Ureter (tissue), 1 donor: Measurements from ENCODE around the gene COBL. TPM values are rescaled to one million over a fixed set of nuclear protein-coding genes. Genes with fewer than 3 reads are reported as not detected.

Source experiments
- DNase-seq: peaks from one replicate; pipeline ENCODE4 v3.0.0-alpha.2; 2020; ENCODE audit warnings: low spot score
- total RNA-seq: library from RNA; stranded (reverse); gene quantifications from one replicate; pipeline ENCODE4 v1.2.4, GENCODE V29; 2023
- donor health status: DM: yes; HTN: yes; CAD: no.

The COBL gene
- total RNA-seq, 1 donor from 2014 or later = 1.3 TPM

DNA sequence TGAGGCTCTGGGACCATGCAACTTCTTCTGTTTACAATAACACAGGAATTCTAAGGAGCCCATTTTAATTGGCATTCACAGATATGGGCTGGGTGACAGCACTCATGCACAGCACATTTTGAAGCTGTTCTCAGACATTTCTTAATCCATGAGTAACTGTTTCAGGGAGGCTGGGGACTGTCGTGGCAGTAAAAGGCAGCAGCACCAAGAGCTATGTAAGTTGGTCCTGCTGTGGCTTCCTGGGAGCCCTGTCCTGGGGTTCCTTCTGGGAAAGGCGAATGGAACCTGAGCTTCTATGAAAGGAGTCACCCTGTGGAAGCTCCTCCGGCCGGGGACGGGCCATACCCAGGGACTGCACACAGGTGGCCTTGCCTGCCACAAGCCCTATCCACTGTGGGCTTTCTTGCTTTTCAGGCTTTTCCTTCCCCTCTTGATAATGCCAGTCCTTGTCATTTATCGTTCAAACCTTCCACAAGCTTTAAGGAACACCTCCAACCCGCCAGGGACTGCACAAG, 40.5 kb downstream of the COBL start:
- peak; percentile 38 for DNase-seq

DNA sequence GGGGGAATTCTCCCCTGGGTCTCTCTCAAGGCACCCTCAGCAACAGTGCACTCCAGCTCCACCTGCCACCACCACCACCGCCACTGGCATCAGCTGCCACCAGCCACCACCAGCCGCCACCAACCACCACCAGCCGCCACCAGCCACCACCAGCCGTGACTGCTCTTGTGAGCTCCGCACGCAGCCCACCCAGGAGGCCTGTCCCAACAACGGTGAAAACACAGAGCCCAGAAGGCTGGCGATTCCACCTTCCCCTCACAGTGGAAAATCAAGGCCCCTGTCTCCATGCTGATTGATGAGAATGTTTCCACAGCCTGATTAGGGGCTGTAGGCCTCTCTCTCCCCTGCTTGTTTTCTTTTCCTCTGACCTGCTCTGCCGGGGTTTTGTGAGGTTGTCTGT, 41.1 kb downstream of the COBL start:
- DNase-seq = peak; percentile 39

DNA sequence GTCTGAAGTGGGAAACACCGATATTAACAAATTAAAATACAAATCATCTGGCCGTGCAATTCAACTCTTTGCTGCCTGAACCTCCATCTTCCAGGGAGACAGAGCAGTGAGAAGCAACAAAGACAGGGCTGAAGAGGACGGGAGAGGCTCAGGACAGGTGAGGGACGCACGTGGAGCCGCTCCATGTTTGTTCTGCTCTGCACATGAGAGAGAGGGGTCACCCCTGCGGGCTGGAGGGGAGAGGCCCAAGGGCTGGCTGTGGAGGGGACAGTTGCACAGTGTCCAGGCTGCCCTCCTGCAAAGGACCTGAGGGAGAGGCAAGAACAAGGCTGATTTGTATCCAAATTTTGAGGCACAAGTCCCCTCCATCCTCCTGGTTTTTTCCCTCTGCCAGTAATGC, 41.7 kb downstream of the COBL start:
- DNase-seq = peak; percentile 38

DNA sequence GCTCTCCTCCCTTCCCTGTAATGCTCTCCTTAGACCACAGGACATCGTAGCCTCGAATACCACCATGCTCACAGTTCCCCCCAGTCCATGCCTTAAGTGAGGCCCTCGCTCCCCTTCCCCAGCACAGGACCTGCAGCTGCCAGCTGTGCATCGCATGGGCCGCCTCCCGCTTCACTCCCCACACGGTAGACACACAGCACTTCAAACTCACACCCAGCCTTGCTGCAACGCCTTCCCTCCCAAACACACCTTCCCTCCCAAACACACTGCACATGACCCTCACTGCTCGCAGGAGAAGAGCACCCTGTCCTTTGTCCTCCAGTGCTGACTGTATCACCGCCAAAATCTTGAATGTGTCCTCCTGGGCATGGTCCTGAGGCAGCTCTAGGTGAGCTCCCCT, 42.6 kb downstream of the COBL start:
- no peak for DNase-seq

DNA sequence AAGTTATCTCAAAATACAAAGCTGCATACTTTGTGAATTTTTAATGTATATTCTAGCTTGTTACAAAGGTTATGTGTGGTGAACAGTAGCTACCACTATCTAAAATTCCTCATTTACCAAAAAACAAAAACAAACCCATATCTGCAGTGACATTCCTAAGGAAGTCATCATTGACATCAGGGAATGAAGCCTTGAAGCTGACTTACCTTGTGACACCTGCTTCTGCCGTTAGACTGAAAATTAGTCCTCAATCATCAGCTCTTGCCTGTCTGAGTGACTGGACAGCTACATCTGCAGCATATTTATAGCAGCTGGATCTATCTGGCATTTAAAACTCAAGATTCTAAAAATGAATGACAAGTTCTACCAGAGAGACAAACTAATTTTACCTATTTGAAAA, 43.2 kb downstream of the COBL start:
- DNase-seq = no peak

DNA sequence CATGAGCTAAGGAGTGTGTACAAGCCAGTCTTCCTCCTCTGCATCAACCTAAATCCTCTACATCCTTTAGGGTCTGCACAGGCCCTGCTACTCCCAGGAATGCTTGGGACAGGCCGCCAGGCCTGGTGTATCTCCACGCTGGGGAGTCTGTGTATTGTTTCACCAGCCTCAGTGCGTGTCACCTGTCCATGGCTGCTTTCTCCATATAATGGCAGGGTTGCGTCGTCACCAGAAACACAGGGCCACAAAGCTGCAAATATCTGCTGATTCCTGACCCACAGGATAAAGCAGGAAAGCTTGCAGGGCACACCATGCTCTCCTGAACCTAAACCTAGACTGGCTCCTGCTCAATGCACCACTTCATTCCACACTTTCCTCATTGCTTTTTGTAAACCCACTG, 45.6 kb downstream of the COBL start:
- no peak for DNase-seq

DNA sequence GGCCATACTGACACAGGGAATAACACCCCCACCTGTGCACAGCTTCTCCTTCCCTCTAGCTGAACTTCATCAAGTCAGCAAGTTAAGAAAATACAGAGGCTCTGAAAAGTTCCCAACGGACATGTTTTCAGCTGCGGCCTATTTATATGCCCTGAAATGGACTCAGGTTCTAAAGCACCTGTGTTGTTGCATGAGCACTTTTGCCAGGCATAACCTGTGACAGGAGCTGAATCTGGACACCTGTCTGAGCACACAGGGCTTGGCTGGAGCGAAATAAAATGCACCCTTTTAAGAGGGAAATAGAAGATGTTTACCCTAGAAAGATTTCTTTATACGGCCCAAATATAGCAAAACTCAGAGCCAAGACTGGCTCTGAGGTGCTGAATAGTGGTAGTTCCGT, 46.7 kb downstream of the COBL start:
- DNase-seq = no peak

DNA sequence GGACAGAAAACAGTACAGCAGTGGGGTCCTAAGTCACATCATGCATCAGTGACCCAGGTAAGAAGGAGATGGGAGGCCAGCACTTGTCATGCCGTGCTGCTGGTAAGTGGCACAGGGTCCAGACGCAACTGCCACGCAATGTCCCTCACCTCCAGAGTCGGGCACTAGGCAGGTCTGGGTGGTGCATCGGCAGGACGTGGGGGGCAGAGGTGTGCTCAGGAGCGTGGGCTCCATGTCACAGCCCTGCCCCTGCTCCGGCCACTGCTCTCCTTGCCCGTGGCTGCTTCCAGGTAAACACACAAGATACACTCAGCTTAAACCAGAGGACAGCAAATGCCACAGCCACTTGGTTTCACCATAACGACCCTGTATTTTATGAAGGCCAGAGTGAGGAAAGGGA, 47.3 kb downstream of the COBL start:
- no peak for DNase-seq

DNA sequence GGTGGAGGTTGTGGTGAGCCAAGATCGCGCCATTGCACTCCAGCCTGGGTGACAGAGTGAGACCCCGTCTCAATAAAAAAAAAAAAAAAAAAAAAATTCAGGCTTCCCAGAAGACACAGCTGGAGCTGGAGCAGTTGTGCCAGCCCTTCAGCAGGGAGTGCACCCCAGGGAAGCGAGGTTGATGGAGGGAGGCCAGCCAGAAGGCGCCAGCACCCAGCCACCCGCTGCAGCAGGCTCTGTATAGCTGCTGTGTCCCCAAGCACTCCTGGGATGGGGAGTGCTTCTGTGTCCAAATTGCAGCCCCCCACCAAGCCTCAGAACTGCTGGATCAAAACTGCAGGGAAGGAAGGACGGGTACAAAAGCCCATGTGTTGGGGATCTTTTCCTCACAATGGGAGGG, 47.8 kb downstream of the COBL start:
- no peak for DNase-seq

DNA sequence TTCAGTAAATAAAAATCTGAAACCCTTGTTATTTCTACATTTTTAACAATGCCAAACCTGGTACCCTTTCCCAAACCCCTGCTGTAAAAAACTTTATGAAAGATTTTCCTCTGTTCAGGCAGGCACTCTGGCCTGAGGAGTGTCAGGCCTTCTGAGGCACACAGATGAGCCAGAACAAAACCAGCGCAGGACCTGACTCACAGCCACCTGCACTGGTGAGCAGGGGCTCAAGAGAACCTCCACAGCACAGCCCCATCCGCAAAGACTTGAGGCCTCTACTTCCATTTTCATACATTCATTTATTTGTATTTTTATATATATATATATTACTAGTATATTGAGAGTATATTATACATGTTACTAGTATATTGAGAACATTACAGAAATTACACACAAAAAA, 49.4 kb downstream of the COBL start:
- no peak for DNase-seq

DNA sequence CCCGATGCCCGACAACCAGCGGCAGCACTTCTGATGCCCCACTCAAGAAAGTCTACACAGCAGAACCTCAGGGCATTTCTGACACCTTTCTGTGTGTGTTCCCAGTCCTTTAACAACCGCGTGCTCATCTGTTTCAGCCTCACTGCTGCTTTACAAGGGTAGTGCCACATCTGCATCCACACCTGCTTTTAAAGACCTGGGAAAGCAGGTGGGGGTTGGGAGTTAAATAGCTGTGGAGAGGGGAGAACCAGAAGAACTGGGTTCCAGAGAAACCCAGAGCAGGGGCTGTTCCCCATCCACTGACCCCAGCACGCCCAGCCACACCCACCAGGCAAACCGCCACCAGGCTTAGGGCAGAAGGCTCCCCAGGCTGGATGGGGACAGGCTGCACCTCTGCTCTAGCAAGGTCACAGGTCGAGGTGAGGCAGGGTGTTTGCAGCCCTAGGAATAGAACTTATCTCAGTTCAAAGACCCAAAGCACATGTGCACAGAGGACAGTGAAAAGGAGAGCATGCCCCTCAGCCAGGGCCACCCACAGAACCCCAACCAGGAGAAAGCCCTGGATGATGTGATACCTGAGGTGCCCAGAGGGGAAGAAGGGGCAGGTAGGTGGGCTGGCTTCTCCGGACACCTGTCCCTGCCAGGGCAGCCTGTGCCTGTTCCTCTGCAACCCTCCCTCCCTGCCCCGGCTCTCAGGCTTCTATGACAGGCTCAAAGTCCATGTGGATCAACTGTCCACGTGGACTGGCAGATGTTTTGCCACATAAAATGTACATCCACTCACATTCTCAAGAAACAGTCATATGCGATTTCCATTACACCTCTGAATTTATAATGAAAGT, 51.3 kb downstream of the COBL start:
- DNase-seq = no peak

DNA sequence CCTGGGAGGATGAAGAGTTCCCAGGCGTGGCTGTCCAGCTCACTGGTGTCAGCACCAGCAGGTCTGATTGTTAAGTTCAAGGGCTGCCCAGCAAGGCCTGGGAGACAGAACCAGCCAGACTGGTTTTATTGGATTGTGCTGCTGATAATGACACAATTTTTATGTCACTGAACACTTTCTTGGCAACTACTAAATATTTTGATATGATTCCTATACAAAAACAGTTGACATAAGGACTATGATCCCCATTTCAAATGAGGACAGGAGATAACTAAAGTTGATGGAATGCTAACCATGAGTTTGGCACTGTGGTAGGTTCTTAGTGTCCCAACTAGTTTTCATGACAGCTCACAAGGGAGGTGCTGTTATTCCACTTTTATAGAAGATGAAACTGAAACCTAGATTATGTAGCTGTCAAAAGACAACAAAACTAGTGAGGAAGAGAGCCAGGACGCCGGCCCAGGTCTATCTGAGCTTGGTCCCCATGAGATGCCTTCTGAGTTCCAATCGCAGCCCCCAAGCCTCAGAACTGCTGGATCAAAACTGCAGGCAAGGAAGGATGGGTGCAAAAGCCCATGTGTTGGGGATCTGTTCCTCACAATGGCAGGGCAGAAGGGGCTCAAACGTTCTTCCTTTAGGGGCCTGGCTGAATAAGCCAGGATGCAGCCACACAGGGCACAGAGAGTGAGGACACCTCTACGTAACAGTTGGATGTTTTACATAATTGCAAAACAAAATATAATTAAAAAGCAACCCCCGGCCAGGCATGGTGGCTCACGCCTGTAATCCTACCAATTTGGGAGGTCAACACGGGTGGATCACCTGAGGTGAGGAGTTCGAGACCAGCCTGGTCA, 52.8 kb downstream of the COBL start:
- peak; percentile 65 for DNase-seq

DNA sequence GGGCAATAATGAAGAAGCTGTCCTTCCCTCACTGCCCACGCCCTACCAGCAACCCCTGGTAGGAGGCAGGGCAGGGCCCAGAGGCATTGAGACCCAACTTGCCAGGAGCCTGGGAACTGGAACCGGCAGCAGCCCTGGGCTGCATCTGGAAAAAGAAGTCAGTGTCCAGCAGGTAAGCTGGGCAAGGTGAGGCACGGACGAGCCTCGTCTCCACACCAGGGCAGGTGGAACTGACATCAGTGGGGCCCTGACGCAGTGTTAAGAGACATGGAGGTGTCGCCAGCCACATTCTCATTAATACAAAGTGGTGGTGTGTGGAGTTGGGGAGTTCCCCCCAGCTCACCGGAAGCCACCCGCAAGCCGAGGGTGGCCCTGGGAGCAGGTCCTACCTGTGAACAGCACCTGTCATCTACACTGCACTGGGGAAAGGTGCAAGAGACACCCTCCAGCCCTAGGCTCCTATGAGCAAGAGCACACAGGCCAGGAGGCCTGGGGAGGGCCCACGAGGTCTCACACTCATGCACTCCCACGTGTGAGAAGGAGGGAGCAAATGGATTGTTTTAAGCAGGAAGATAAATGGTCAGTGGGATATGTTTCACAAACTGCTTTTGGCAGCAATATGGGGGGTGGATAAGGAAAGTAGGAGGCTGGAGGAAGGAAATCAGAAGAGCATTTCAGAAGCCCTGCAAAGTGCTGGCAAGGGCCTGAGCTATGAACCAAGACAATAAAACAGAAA, 53.6 kb downstream of the COBL start:
- no peak for DNase-seq

DNA sequence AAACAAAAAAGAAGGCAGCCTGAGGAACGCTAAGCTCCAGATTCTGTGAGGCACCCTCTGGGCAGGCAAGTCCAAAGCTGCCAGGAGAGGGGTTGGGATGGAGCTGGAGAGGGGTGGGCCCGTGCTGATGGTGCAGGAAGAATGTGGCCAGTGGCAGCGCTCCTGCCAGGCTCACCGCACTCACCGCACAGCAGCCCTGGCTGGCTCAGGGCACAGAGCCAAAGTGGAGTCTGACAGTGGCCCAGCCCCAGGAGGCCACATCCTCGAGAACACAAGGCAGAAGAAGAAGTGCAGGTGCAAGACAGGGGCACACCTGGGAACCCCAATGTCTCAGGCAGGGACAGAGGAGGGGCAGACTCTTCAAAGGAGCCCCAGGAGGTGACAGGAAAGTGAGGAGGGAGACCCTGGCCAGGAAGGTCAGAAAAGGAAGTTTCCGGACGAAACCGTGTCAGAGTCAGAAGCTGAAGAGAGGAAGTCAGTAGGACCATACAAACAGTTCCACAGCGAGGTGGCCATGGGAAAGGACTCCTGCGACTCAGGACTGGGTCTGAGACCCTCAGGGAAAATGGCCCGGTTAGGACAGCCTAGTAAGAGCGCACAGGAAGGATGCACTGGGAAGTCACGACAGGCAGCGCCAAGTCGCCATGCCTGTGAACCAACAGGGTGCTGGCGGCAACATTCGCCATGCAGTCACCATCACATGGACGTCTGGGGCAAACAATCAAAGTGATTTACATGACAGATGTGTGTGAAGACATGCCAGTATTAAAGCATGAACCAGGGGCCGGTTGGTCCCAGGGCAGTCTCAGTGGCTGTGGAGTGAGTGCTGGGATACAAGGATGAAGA, 54.4 kb downstream of the COBL start:
- no peak for DNase-seq

DNA sequence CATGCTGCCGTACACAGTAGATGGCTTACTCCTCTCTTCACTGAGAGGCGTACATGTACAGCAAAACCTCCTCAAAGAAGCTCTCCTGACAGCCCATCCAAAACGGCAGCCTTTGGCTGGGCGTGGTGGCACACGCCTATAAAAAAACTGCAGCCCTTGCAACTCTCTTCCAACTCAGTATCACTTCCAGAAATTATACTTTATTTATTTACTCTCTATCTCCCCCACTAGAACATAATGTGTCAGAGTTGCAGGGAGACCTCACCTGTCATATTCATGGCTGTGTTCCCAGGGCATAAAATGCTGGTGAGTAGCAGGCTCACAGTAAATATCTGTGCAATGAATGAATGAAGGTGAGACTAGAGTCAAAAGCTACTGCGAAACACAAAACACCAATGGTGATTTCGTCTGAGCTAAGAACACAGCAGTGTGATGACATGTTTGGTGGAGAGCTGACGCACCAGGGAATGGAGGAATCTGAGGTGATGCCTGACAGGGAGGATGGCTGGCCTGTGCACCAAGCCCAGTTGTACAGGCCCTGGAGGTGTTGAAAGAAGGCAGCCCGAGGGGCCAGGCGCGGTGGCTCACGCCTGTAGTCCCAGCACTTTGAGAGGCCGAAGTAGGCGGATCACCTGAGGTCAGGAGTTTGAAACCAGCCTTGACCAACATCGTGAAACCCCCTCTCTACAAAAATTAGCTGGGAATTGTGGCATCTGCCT, 55.3 kb downstream of the COBL start:
- no peak for DNase-seq

DNA sequence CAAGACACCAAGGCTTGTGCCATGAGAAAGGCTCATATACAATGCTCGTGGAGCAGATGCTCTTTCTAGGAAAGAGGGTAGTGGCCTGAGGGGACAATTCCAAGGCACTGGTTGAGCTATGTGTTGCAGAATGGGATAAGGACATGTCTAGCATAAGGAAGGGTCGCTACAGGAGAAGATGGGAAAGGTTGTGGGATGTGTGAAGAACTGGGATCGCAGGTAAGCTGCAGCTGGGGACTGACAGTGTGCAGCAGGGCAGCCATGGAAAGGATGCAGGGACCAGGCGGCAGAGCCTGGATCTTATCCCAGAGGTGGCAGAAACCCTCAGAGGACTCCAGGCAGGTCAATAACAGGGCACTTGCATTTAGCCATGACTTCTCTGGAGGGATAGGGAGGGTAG, 56.1 kb downstream of the COBL start:
- no peak for DNase-seq

DNA sequence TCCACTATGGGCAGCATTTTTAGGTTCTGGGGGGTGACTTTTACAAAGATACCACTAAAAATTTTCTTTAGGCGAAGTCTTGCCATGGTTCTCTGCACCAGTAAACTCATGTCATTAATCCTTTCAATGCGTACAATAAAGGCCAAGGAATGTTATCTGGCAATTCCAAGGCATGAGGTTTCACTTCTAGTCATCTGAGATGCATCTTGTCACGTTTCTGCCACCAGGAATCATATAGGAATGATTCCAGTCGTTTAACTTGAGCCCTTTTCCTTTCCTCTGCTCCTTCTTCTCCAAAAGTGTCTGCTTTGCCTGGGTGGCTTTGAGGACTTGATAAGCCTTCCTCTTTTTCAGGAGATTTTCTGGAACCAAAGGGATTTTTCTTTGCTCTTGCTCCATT, 56.8 kb downstream of the COBL start:
- DNase-seq = no peak

DNA sequence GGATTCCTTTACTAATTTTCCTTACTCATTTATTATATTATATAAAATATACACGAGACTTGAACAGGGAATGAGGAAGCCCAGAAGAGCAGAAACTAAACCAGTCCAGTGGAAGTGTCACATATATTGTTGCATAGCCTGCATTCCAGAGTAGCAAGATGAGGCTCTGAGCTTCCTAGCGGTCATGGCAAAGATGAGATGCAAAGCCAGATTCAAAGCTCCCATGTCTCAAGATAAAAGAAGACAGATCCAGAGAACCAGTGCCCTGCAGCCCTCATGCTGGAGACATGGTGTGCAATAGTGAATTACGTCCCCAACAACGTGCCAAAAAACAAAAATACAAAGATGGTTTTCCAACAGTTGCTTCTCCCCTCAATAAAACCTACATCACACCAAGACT, 59.7 kb downstream of the COBL start:
- peak; percentile 1 for DNase-seq

DNA sequence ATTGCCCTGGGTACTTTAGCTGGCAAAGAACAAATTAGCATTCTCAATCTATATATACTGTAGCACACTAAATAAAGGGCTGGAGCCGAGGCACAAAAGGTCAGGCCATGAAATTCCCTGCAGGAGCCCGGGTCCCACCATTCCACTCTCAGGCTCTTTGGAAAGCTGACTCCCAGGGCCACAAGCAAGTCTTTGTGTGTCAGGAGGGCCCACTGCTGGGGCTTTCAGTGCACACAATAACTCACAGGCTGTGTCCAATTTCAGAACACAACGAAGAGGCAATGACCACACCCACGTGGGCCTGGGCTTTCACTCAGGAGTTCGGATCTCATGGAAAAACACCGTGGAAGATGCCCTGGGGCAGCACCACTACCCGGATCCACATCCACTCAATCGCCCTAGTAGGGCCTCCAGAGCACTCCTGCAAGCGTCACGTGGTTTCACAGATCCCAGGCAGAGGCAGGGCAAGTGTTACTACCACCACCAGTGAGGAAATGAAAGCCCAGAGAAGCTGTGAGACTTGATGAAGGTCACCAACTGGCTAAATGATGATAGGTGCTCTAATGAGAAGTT, 60.3 kb downstream of the COBL start:
- no peak for DNase-seq

DNA sequence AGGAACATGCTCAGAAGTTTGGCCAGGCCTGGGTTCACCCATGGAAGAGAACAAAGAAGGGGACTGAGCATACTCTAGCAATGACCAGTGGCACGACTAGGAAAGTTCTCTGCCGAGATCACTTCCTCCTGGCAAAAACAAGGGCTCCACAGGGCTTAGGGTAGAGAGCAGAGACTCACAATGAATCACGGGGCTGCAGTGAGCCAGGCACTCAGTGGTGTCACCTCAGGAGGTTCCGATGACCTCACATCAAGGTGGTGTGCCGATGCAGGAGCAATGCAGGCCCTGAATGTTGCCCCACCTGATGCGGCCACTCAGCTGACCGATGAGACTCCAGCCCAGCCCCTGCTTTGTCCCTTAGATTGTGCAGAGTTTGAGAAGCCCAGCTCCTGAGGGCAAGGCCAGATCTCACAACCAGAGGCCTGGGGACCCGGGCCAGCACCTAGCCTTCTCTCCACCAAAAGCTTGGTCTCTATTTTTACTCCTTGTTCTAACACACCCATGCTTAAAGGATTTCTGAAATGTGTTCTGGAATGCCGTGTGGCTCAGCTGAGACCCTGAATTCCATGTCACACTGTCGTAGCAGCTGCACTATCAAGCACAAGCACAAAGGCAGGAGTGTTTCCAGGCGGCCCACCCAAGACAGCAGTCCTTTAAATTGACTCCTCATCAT, 60.9 kb downstream of the COBL start:
- no peak for DNase-seq
